Peyer's patch (tissue), 4 donors: ENCODE results near the gene ABTB1.

Source experiments
- CTCF ChIP-seq, 6 experiments: fragments of 450-650 bp in 4 of 6; fragments of 200-600 bp in 2 of 6; sonication (generic) in 1 of 6; IDR thresholded peaks; one replicate each; pipeline ENCODE4 v1.5.1; 2017 to 2019; ENCODE audit warnings: antibody characterized with exemption in 6 of 6, mild to moderate bottlenecking in 3 of 6, moderate library complexity in 1 of 6
- POLR2A ChIP-seq, 2 donors: fragments of 450-650 bp; IDR thresholded peaks; one replicate each; pipeline ENCODE4 v1.5.1; 2017; ENCODE audit warnings: antibody characterized with exemption in 2 of 2, mild to moderate bottlenecking in 2 of 2, moderate library complexity in 2 of 2

- TF ChIP-seq CTCF (IDR thresholded peaks at IDR 0.05): no peak
- TF ChIP-seq POLR2A (IDR thresholded peaks at IDR 0.05): no peak
Observed at GRCh38 chr3:127706312-127706711, 33.6 kb downstream of the ABTB1 start.
